Fibroblast of villous mesenchyme (primary cell): ENCODE data around the gene SNX10. TPM values are rescaled to one million over a fixed set of nuclear protein-coding genes. Genes with fewer than 3 reads are reported as not detected.

Source experiments
- DNase-seq: peaks from one replicate; pipeline ENCODE4 v3.0.0-alpha.2; 2010; ENCODE audit warnings: low read depth
- H3K4me3 ChIP-seq: 2 replicates; pipeline ENCODE4 v1.5.1; 2011; ENCODE audit warnings: low read depth, mild to moderate bottlenecking, low read length
- total RNA-seq: library from RNA; depleted of rRNA; stranded (reverse); fragments of >200 nt; gene quantifications from 2 replicates; pipeline ENCODE4 v1.2.3, GENCODE V29; 2012
- TF ChIP-seq, protein P1 (sequence below): IDR thresholded peaks from 2 replicates; pipeline ENCODE4 v1.5.1; 2012; ENCODE audit warnings: low read depth, mild to moderate bottlenecking, low read length; ENCODE audit not compliant: insufficient read depth

Gene SNX10
- total RNA-seq, 1 donor, result 0.86 TPM

DNA sequence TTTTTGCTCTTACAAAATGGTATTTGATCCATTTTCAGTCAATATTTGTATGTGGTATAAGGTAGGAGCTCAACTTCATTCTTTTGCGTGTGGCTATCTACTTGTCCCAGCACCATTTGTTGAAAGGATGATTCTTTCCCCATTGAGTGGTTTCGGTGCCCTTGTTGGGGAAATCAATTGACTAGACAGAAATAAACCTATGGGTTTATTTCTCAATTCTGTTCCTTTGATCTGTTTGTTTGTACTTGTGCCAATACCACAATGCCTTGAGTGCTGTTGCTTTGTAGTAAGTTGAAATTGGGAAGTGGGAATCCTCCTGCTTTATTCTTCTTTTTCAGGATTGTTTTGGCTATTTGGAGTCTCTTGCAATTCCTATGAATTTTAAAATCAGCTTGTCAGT, 41.0 kb downstream of the SNX10 start:
- no peak for DNase-seq
- TF ChIP-seq, protein P1, sequence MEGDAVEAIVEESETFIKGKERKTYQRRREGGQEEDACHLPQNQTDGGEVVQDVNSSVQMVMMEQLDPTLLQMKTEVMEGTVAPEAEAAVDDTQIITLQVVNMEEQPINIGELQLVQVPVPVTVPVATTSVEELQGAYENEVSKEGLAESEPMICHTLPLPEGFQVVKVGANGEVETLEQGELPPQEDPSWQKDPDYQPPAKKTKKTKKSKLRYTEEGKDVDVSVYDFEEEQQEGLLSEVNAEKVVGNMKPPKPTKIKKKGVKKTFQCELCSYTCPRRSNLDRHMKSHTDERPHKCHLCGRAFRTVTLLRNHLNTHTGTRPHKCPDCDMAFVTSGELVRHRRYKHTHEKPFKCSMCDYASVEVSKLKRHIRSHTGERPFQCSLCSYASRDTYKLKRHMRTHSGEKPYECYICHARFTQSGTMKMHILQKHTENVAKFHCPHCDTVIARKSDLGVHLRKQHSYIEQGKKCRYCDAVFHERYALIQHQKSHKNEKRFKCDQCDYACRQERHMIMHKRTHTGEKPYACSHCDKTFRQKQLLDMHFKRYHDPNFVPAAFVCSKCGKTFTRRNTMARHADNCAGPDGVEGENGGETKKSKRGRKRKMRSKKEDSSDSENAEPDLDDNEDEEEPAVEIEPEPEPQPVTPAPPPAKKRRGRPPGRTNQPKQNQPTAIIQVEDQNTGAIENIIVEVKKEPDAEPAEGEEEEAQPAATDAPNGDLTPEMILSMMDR, result no peak
- no peak overlapping the region for H3K4me3 ChIP-seq

DNA sequence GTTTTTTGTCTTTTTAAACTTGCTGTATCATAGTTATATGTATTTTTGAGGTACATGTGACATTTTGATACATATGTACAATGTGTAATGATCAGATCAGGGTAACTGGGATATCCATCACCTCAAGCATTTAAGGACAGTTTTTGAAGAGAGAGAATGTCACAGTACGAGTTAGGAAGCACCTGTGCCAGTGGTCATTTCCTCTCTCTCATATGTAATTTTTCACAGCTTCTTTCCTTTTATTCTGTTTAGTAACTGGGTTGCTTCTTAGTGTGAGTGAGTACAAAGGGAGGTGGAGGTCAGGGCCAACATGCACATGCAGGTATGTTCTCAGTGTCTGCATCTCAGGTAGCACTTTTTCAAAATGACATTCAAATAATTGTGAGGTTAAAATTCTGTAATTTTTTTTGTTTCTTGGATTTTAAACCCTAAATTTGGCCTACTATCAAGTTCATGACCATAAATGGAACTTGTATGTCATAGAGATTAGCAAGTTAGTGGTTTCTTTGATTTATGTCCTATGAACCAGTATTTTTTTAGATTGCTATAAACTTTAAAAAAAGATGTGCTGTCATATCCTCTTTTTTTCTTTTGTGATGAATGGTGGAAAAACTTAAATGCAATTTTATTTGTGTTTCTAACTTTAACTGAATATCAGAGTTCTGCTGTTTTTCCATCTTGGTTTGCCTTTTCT, 42.7 kb downstream of the SNX10 start:
- TF ChIP-seq, protein P1, result no peak
- no peak overlapping the region for H3K4me3 ChIP-seq
- no peak for DNase-seq

DNA sequence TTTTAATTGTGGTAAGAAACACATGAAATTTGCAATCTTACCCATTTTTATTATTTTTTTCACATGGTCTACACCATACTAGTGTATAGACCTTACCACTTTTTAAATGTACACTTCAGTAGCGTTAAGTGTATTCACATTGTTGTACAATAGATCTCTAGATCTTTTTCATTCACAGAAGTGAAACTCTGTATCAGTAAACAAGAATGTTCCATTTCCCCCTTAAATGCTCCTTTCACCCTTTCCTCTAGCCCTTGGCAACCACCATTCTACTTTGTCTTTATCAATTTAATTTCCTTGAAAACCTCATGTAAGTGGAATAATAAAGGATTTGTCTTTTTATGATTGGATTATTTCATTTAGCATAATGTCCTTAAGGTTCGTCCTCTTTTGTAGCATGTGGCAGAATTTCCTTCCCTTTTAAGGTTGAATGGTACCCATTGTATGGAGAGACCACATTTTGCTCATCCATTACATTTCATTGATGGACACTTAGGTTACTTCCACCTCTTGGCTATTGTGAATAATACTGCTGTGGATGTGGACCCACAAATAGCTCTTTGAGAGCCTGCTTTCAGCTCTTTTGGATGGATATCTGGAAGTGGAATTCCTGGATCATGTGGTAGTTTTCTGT, 45.7 kb downstream of the SNX10 start:
- no peak for DNase-seq
- TF ChIP-seq, protein P1, result no peak
- no peak overlapping the region for H3K4me3 ChIP-seq

DNA sequence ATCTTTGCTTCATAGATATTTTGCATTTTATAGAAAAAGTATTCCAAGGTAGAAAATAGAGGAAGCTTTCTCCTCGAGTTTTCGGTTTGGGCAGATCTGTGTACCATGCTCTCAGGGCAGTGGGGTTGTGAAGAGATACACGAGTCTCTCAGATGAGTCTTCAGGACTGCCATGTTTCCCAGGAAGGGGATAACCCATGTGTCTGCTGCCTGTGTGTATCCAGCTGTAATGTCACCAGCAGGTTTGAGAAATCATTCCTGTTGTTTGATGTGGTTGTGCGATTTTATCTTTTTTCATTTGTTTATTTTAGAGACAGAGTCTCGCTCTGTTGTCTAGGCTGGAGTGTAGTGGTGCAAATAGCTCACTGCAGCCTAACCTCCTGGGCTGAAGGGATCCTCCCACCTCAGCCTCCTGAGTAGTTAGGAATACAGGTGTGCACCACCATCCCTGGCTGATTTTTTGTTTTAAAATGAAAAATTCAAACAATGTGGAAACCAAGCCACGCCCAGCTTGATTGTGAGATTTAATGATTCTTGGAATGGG, 48.9 kb downstream of the SNX10 start:
- TF ChIP-seq, protein P1, result no peak
- H3K4me3 ChIP-seq, result no peak overlapping the region
- DNase-seq, result no peak

DNA sequence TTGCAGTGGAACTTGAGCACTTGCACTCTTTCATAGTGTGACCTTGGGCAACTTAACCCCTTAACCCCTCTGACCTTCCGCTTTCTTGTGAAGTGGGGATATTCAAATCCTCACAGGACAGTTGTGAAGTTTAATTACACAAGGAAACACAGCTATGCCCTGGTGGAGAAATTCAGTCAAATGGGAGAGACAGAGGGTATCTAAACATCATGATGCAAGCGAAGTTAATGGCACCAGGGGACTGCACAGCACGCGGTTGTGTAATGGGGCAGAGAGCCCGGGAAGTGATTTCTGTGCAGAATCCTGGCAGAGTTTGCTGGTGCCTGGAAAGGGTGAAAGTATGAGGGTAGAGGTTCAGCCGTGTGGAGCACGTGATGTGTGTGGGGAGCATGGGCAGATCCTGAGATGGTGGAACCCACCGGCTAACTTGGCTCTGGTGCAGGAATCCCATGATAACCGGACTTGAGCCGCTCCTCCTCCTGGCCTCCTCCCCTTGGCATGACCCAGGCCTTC, 51.7 kb downstream of the SNX10 start:
- TF ChIP-seq, protein P1, result no peak
- DNase-seq, result no peak

DNA sequence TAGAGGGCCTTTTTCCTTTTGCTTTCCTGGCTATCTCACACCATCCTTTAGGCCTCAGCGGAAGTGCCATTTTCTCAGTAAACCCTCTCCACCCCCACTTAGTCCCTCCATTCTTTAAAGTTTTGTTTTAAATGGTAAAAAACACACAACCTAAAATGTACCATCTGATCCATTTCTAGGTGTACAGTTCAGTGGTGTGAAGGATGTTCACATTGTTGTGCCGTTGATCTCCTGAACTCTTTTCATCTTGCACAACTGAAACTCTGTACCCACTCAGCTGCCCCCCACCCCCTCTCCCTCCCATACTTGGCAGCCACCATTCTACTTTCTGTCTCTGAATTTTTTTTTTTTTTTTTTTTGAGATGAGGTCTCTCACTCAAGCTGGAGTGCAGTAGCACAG, 52.2 kb downstream of the SNX10 start:
- no peak for DNase-seq
- no peak overlapping the region for H3K4me3 ChIP-seq
- TF ChIP-seq, protein P1, result no peak

More for the DNA sequence above, 51.7 kb downstream of the SNX10 start:
- no peak overlapping the region for H3K4me3 ChIP-seq
